SU-DHL-6 (cell line): ENCODE results near the gene RFX1.

Experiments
- CTCF ChIP-seq: fragments of 200-600 bp; sonication (generic); IDR thresholded peaks from one replicate; pipeline ENCODE4 v1.5.1; 2017; ENCODE audit warnings: antibody characterized with exemption, mild to moderate bottlenecking, low read length, moderate library complexity; ENCODE audit not compliant: insufficient read depth, poor library complexity, severe bottlenecking
- EZH2phosphoT487 ChIP-seq: fragments of 200-600 bp; sonication (generic), shearing (Covaris generic); conservative IDR thresholded peaks from 2 replicates; pipeline ENCODE4 v1.6.1; 2018; ENCODE audit warnings: mild to moderate bottlenecking, antibody characterized with exemption, low read length, moderate library complexity, mixed read lengths

GRCh38 chr19:13952154-13952930, 53.8 kb downstream of the RFX1 start, which contains the start of gene DCAF15:
- TF ChIP-seq CTCF (no peak), EZH2phosphoT487 (no peak)
